A549 (cell line): ENCODE data around the gene BNC2. TPM values are rescaled to one million over a fixed set of nuclear protein-coding genes. Genes with fewer than 3 reads are reported as not detected.

ENCODE experiments used
- ATAC-seq, 2 experiments: fragments of 200-7000 bp in 1 of 2; fragments of >200 bp in 1 of 2; cut with Nextera tagmentation in 1 of 2; cut with Tn5 transposase in 1 of 2; 3 replicates each; pipeline versions ENCODE4 v1.8.0 to v1.9.1; 2018 to 2020; ENCODE audit warnings: mild to moderate bottlenecking in 1 of 2, moderate library complexity in 1 of 2
- CTCF ChIA-PET: fragments of 300-600 bp; sonication (Branson Sonifier 250); formaldehyde crosslinking; extraction: SDS; loops from one replicate; lab custom pipeline; 2021; ENCODE audit warnings: antibody characterized with exemption, inconsistent platforms; lab: Yijun Ruan, JAX
- POLR2A ChIA-PET: fragments of 350-600 bp; formaldehyde crosslinking; extraction: SDS; loops from one replicate; lab custom pipeline; 2021; ENCODE audit warnings: antibody characterized with exemption, inconsistent platforms; lab: Yijun Ruan, JAX
- DNase-seq, 2 experiments: peaks; one replicate each; pipeline versions ENCODE4 v3.0.0 to v3.0.0-alpha.2; 2011 to 2016; ENCODE audit warnings: low read depth in 1 of 2, low spot score in 1 of 2
- FAIRE-seq: peaks from 2 replicates; lab custom pipeline; 2011; peaks lifted over from hg19 to GRCh38; lab: Jason Lieb, UNC
- H3K27ac ChIP-seq, 2 experiments: fragments of >200 bp; sonication (Bioruptor Twin); formaldehyde crosslinking; 3 replicates each; pipeline ENCODE4 v1.5.1; 2016 to 2017
- H3K4me1 ChIP-seq: fragments of >200 bp; sonication (Bioruptor Twin); formaldehyde crosslinking; 3 replicates; pipeline ENCODE4 v1.6.1; 2016
- H3K4me2 ChIP-seq: fragments of >200 bp; sonication (Bioruptor Twin); formaldehyde crosslinking; 3 replicates; pipeline ENCODE4 v1.6.1; 2016
- H3K4me3 ChIP-seq: fragments of >200 bp; sonication (Bioruptor Twin); formaldehyde crosslinking; 3 replicates; pipeline ENCODE4 v1.5.1; 2016
- H3K9me3 ChIP-seq: fragments of >200 bp; sonication (Bioruptor Twin); formaldehyde crosslinking; 3 replicates; pipeline ENCODE4 v1.6.1; 2016
- ATOH8 ChIP-seq: fragments of 250-450 bp; sonication (Bioruptor Pico); IDR thresholded peaks from 2 replicates; pipeline ENCODE4 v1.5.0; 2020; ENCODE audit warnings: low read depth, mild to moderate bottlenecking, moderate library complexity
- CHD2 ChIP-seq: fragments of 150-350 bp; IDR thresholded peaks from 2 replicates; pipeline ENCODE4 v1.6.1; 2014; ENCODE audit warnings: low read length; ENCODE audit not compliant: partially characterized antibody
- HMGXB4 ChIP-seq: fragments of 250-450 bp; sonication (Bioruptor Pico); IDR thresholded peaks from 2 replicates; pipeline ENCODE4 v1.5.0; 2021; ENCODE audit warnings: mild to moderate bottlenecking, moderate library complexity, borderline replicate concordance
- HOXA7 ChIP-seq: fragments of 250-450 bp; sonication (Bioruptor Pico); IDR thresholded peaks from 2 replicates; pipeline ENCODE4 v1.5.0; 2020; ENCODE audit warnings: mild to moderate bottlenecking, moderate library complexity
- JUN ChIP-seq, 2 experiments: fragments of >200 bp; sonication (Bioruptor Twin); formaldehyde crosslinking; IDR thresholded peaks; 2 replicates in 1 of 2; 3 replicates in 1 of 2; pipeline ENCODE4 v1.6.1; 2016 to 2017
- KDM1A ChIP-seq: fragments of 200-600 bp; sonication (generic); IDR thresholded peaks from 2 replicates; pipeline ENCODE4 v1.6.1; 2016; ENCODE audit warnings: low read depth, mild to moderate bottlenecking
- KDM5A ChIP-seq: fragments of 200-600 bp; sonication (generic); IDR thresholded peaks from 2 replicates; pipeline ENCODE4 v1.6.1; 2016; ENCODE audit warnings: antibody characterized with exemption, mild to moderate bottlenecking
- MAFK ChIP-seq: fragments of 450-650 bp; IDR thresholded peaks from 2 replicates; pipeline ENCODE4 v1.6.1; 2014; ENCODE audit not compliant: partially characterized antibody
- NR3C1 ChIP-seq: fragments of >200 bp; sonication (Bioruptor Twin); formaldehyde crosslinking; IDR thresholded peaks from 3 replicates; pipeline ENCODE4 v1.6.1; 2017
- POLR2AphosphoS2 ChIP-seq: conservative IDR thresholded peaks from 2 replicates; pipeline ENCODE4 v1.6.1; 2012; ENCODE audit warnings: low read length, improper control_type of control experiment, inconsistent platforms
- RAD21 ChIP-seq, 2 experiments: fragments of >200 bp in 1 of 2; sonication (Bioruptor Twin) in 1 of 2; formaldehyde crosslinking in 1 of 2; IDR thresholded peaks in 1 of 2; conservative IDR thresholded peaks in 1 of 2; 2 replicates in 1 of 2; 3 replicates in 1 of 2; pipeline ENCODE4 v1.6.1; 2012 to 2018; ENCODE audit warnings: inconsistent platforms in 1 of 2
- SMC3 ChIP-seq: fragments of >200 bp; sonication (Bioruptor Twin); formaldehyde crosslinking; IDR thresholded peaks from 3 replicates; pipeline ENCODE4 v1.6.1; 2018; ENCODE audit warnings: inconsistent platforms
- TP53 ChIP-seq: fragments of 250-450 bp; sonication (Bioruptor Pico); IDR thresholded peaks from 2 replicates; pipeline ENCODE4 v1.5.0; 2021; ENCODE audit warnings: mild to moderate bottlenecking, moderate library complexity
- ZC3H11A ChIP-seq: fragments of 450-650 bp; IDR thresholded peaks from 2 replicates; pipeline ENCODE4 v1.6.1; 2014; ENCODE audit warnings: antibody characterized with exemption, mild to moderate bottlenecking
- ZNF302 ChIP-seq: fragments of 250-450 bp; sonication (Bioruptor Pico); IDR thresholded peaks from 2 replicates; pipeline ENCODE4 v1.9.0; 2021; ENCODE audit warnings: inconsistent platforms, mild to moderate bottlenecking, moderate library complexity
- WGBS: methylation state at CpG from one replicate; pipeline ENCODE4 v1.1.6; 2017; ENCODE audit errors: missing lambda C conversion rate; 5-methylcytosine and 5-hydroxymethylcytosine counted together
- polyA plus RNA-seq, 4 experiments: library from polyadenylated mRNA; depleted of rRNA in 3 of 4; stranded (reverse); fragments of >200 nt; fragmentation: RNase III in 1 of 4; extraction: RNeasy Plus Mini Kit Qiagen cat#74134 plus additional on column Dnase treatment in 1 of 4; gene quantifications; 2 replicates in 3 of 4; 3 replicates in 1 of 4; pipeline ENCODE4 v1.2.3, GENCODE V29; 2011 to 2017
- TF ChIP-seq, protein P1 (sequence below): fragments of 150-350 bp; IDR thresholded peaks from 2 replicates; pipeline ENCODE4 v1.6.1; 2014; ENCODE audit warnings: low read depth, mild to moderate bottlenecking, low read length
- TF ChIP-seq, protein P2 (sequence below): fragments of >200 bp; sonication (Bioruptor Twin); formaldehyde crosslinking; IDR thresholded peaks from 3 replicates; pipeline ENCODE4 v1.5.1; 2016
- TF ChIP-seq, protein P3 (sequence below): IDR thresholded peaks from 2 replicates; pipeline ENCODE4 v1.6.1; 2012
- TF ChIP-seq, protein P4 (sequence below): IDR thresholded peaks from 2 replicates; pipeline ENCODE4 v1.6.1; 2012; ENCODE audit warnings: low read depth, borderline replicate concordance

Gene BNC2
- polyA plus RNA-seq, 2 of the 4 experiments (the other 2 are of a cell fraction), result 6.2 to 7.5 TPM

- FAIRE-seq (no peak), ATAC-seq (peak; percentile 87 to 88), DNase-seq (peak in 1 of 2 experiments; percentile 49)
- ChIA-PET CTCF (interaction anchor here (0.9 to 1.6 kb wide), 5 partner anchors 9 to 65 kb away, joined by 3 to 6 read pairs (median 4); no protein-coding TSS in a partner anchor), POLR2A (no interaction called here)
- 70% methylated on average over 2 of the region's 2 CpGs for WGBS
- peaks cover 19% of the 10 kb centered on the region for H3K4me1 ChIP-seq
- TF ChIP-seq RAD21 (conservative IDR thresholded peaks at IDR 0.05 in 1 of 2, IDR thresholded peaks at IDR 0.05 in 1 of 2) (peak; percentile 24 to 27; a peak in 2 of 5 replicates), POLR2AphosphoS2 (no peak), JUN (IDR thresholded peaks at IDR 0.05) (no peak), KDM1A (no peak), SMC3 (peak; percentile 7; the same call in 1 of the 3 replicates)
- TF ChIP-seq, protein P1, sequence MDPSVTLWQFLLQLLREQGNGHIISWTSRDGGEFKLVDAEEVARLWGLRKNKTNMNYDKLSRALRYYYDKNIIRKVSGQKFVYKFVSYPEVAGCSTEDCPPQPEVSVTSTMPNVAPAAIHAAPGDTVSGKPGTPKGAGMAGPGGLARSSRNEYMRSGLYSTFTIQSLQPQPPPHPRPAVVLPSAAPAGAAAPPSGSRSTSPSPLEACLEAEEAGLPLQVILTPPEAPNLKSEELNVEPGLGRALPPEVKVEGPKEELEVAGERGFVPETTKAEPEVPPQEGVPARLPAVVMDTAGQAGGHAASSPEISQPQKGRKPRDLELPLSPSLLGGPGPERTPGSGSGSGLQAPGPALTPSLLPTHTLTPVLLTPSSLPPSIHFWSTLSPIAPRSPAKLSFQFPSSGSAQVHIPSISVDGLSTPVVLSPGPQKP, result no peak
- TF ChIP-seq, protein P2, sequence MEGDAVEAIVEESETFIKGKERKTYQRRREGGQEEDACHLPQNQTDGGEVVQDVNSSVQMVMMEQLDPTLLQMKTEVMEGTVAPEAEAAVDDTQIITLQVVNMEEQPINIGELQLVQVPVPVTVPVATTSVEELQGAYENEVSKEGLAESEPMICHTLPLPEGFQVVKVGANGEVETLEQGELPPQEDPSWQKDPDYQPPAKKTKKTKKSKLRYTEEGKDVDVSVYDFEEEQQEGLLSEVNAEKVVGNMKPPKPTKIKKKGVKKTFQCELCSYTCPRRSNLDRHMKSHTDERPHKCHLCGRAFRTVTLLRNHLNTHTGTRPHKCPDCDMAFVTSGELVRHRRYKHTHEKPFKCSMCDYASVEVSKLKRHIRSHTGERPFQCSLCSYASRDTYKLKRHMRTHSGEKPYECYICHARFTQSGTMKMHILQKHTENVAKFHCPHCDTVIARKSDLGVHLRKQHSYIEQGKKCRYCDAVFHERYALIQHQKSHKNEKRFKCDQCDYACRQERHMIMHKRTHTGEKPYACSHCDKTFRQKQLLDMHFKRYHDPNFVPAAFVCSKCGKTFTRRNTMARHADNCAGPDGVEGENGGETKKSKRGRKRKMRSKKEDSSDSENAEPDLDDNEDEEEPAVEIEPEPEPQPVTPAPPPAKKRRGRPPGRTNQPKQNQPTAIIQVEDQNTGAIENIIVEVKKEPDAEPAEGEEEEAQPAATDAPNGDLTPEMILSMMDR, result peak; percentile 35
- TF ChIP-seq, protein P3, sequence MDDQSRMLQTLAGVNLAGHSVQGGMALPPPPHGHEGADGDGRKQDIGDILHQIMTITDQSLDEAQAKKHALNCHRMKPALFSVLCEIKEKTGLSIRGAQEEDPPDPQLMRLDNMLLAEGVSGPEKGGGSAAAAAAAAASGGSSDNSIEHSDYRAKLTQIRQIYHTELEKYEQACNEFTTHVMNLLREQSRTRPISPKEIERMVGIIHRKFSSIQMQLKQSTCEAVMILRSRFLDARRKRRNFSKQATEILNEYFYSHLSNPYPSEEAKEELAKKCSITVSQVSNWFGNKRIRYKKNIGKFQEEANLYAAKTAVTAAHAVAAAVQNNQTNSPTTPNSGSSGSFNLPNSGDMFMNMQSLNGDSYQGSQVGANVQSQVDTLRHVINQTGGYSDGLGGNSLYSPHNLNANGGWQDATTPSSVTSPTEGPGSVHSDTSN, result no peak
- H3K4me2 ChIP-seq, result no peak overlapping the region
- no peak overlapping the region for H3K27ac ChIP-seq
- no peak overlapping the region for H3K4me3 ChIP-seq
- H3K9me3 ChIP-seq, result no peaks in the 10 kb centered on the region
These were observed 229.8 kb downstream of the BNC2 start for GRCh38 chr9:16640649-16641048.

GRCh38 chr9:16639644-16640043 is 230.8 kb downstream of the BNC2 start:
- FAIRE-seq (no peak), ATAC-seq (no peak), DNase-seq (no peak)
- ChIA-PET POLR2A (no interaction called here), CTCF (interaction anchor here (0.9 to 1.6 kb wide), 4 partner anchors 10 to 49 kb away, joined by 3 to 6 read pairs (median 4); no protein-coding TSS in a partner anchor)
- TF ChIP-seq ZNF302 (CRISPR knock-in tag), result no peak
- no peak for TF ChIP-seq NR3C1
- TF ChIP-seq ZC3H11A, result no peak
- no peak for TF ChIP-seq KDM1A
- TF ChIP-seq, protein P4, sequence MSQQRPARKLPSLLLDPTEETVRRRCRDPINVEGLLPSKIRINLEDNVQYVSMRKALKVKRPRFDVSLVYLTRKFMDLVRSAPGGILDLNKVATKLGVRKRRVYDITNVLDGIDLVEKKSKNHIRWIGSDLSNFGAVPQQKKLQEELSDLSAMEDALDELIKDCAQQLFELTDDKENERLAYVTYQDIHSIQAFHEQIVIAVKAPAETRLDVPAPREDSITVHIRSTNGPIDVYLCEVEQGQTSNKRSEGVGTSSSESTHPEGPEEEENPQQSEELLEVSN, result no peak
- TF ChIP-seq TP53 (CRISPR knock-in tag), result no peak
- TF ChIP-seq ATOH8 (CRISPR knock-in tag), result no peak
- TF ChIP-seq MAFK, result no peak
- no peak for TF ChIP-seq POLR2AphosphoS2
- TF ChIP-seq, protein P3, result no peak
- TF ChIP-seq CHD2, result no peak
- TF ChIP-seq KDM5A, result no peak
- TF ChIP-seq, protein P2, result no peak
- no peak for TF ChIP-seq HOXA7
- no peak for TF ChIP-seq HMGXB4 (CRISPR knock-in tag)
- H3K27ac ChIP-seq, result no peak overlapping the region
- no peak overlapping the region for H3K4me2 ChIP-seq
- peaks cover 19% of the 10 kb centered on the region for H3K4me1 ChIP-seq
- no peaks in the 10 kb centered on the region for H3K9me3 ChIP-seq
- H3K4me3 ChIP-seq, result no peak overlapping the region
- 92% methylated on average over 4 of the region's 4 CpGs for WGBS
